HepG2 (cell line): ENCODE data around the gene SMIM44. TPM values are rescaled to one million over a fixed set of nuclear protein-coding genes. Genes with fewer than 3 reads are reported as not detected.

Experiments
- ATAC-seq: fragments of 200-7000 bp; cut with Tn5 transposase; 3 replicates; pipeline ENCODE4 v1.9.1; 2020; ENCODE audit warnings: mild to moderate bottlenecking, moderate library complexity
- BruUV-seq: library from RNA; stranded (reverse); fragments of 400-500 nt; replicated peaks from 2 replicates; lab custom pipeline; 2021; lab: Mats Ljungman, UMichigan
- CTCF ChIA-PET: fragments of 300-600 bp; formaldehyde crosslinking; extraction: SDS; loops from one replicate; lab custom pipeline; 2021; ENCODE audit warnings: low total read pairs, inconsistent platforms, low intra/inter-chr PET ratio; lab: Yijun Ruan, JAX
- POLR2A ChIA-PET: fragments of 350-600 bp; sonication (Branson Sonifier 250); formaldehyde crosslinking; loops from one replicate; lab custom pipeline; 2020; ENCODE audit warnings: antibody characterized with exemption, inconsistent platforms; lab: Yijun Ruan, JAX
- DNase-seq: peaks from one replicate; pipeline ENCODE4 v3.0.0-alpha.2; 2015; ENCODE audit warnings: low spot score
- FAIRE-seq: peaks from 3 replicates; lab custom pipeline; 2011; peaks lifted over from hg19 to GRCh38; lab: Jason Lieb, UNC
- H2AFZ ChIP-seq: one replicate; pipeline ENCODE4 v1.6.1; 2011; ENCODE audit warnings: low read length, inconsistent platforms
- H3K27ac ChIP-seq: fragments of 300-600 bp; 3 replicates; pipeline ENCODE4 v1.8.0; 2011; ENCODE audit warnings: mixed run types, mild to moderate bottlenecking, mixed read lengths, low read length, inconsistent platforms; ENCODE audit not compliant: insufficient read depth; ENCODE audit errors: extremely low read length
- H3K27me3 ChIP-seq, 2 experiments: fragments of 200-600 bp in 1 of 2; 2 replicates in 1 of 2; 3 replicates in 1 of 2; pipeline versions ENCODE4 v1.6.0 to v1.8.0; 2011; ENCODE audit warnings: low read length in 2 of 2, mild to moderate bottlenecking in 2 of 2, moderate library complexity in 2 of 2, inconsistent platforms in 1 of 2; ENCODE audit not compliant: insufficient read depth in 2 of 2, control insufficient read depth in 1 of 2
- H3K36me3 ChIP-seq, 2 experiments: fragments of 200-600 bp in 1 of 2; replicated peaks in 1 of 2; 2 replicates in 1 of 2; 3 replicates in 1 of 2; pipeline versions ENCODE4 v1.5.1 to v1.8.0; 2011; ENCODE audit warnings: low read length in 2 of 2, inconsistent platforms in 1 of 2; ENCODE audit not compliant: insufficient read depth in 2 of 2, control insufficient read depth in 1 of 2
- H3K4me1 ChIP-seq: 2 replicates; pipeline ENCODE4 v1.5.1; 2012; ENCODE audit warnings: low read length, inconsistent platforms; ENCODE audit not compliant: insufficient read depth
- H3K4me2 ChIP-seq: 2 replicates; pipeline ENCODE4 v1.6.0; 2011; ENCODE audit warnings: low read depth, low read length, inconsistent platforms
- H3K4me3 ChIP-seq, 3 experiments: fragments of 200-600 bp in 1 of 3; sonication (generic), shearing (Covaris generic) in 1 of 3; replicated peaks in 1 of 3; 2 replicates each; pipeline ENCODE4 v1.5.1; 2011 to 2016; ENCODE audit warnings: low read length in 3 of 3, inconsistent platforms in 2 of 3, low read depth in 2 of 3, mild to moderate bottlenecking in 2 of 3, control low read depth in 1 of 3, mixed read lengths in 1 of 3; ENCODE audit not compliant: insufficient read depth in 1 of 3
- H3K79me2 ChIP-seq: one replicate; pipeline ENCODE4 v1.6.1; 2011; ENCODE audit warnings: low read length, inconsistent platforms; ENCODE audit not compliant: insufficient read depth
- H3K9ac ChIP-seq: 2 replicates; pipeline ENCODE4 v1.6.0; 2011; ENCODE audit warnings: mild to moderate bottlenecking, low read depth, low read length, inconsistent platforms; ENCODE audit not compliant: insufficient read depth
- H3K9me3 ChIP-seq: 2 replicates; pipeline ENCODE4 v1.5.1; 2012; ENCODE audit warnings: mild to moderate bottlenecking, low read length
- H4K20me1 ChIP-seq: 2 replicates; pipeline ENCODE4 v1.6.0; 2011; ENCODE audit warnings: inconsistent platforms, mild to moderate bottlenecking, low read length, moderate library complexity; ENCODE audit not compliant: insufficient read depth
- CENPX ChIP-seq: sonication (generic); formaldehyde crosslinking; IDR thresholded peaks from 2 replicates; pipeline ENCODE4 v1.9.0; 2021; ENCODE audit warnings: mild to moderate bottlenecking, missing genetic modification reagents, moderate library complexity
- CREM ChIP-seq, 2 experiments: sonication (generic) in 1 of 2; formaldehyde crosslinking in 1 of 2; IDR thresholded peaks; 2 replicates each; pipeline versions ENCODE4 v1.4.0 to v1.6.1; 2016 to 2020; ENCODE audit warnings: antibody characterized with exemption in 1 of 2, mild to moderate bottlenecking in 1 of 2, missing genetic modification reagents in 1 of 2
- DBP ChIP-seq: sonication (generic); formaldehyde crosslinking; IDR thresholded peaks from 2 replicates; pipeline ENCODE4 v1.4.0; 2020; ENCODE audit warnings: missing genetic modification reagents; ENCODE audit errors: not compliant biosample characterization
- GMEB1 ChIP-seq: sonication (generic); formaldehyde crosslinking; IDR thresholded peaks from 2 replicates; pipeline ENCODE4 v1.5.1; 2020; ENCODE audit warnings: missing genetic modification reagents, mild to moderate bottlenecking, borderline replicate concordance
- GTF3A ChIP-seq: sonication (generic); formaldehyde crosslinking; conservative IDR thresholded peaks from 2 replicates; pipeline ENCODE4 v1.4.0; 2020; ENCODE audit warnings: mild to moderate bottlenecking, missing genetic modification reagents
- HNF4A ChIP-seq: sonication (generic); formaldehyde crosslinking; IDR thresholded peaks from 2 replicates; pipeline ENCODE4 v1.4.0; 2020; ENCODE audit warnings: missing genetic modification reagents
- MEIS2 ChIP-seq: sonication (generic); formaldehyde crosslinking; IDR thresholded peaks from 2 replicates; pipeline ENCODE4 v1.9.0; 2021; ENCODE audit warnings: mild to moderate bottlenecking, missing genetic modification reagents
- PHF8 ChIP-seq: sonication (generic); formaldehyde crosslinking; IDR thresholded peaks from 2 replicates; pipeline ENCODE4 v1.5.0; 2020; ENCODE audit warnings: missing genetic modification reagents
- RFXAP ChIP-seq: sonication (generic); formaldehyde crosslinking; IDR thresholded peaks from 2 replicates; pipeline ENCODE4 v1.4.0; 2020; ENCODE audit warnings: missing genetic modification reagents, borderline replicate concordance
- SP2 ChIP-seq: sonication (generic); formaldehyde crosslinking; IDR thresholded peaks from 2 replicates; pipeline ENCODE4 v1.5.1; 2020; ENCODE audit warnings: mild to moderate bottlenecking, missing genetic modification reagents
- SRF ChIP-seq: IDR thresholded peaks from 2 replicates; pipeline ENCODE4 v1.6.1; 2011; ENCODE audit warnings: mild to moderate bottlenecking, low read depth, low read length, moderate library complexity
- ZFP91 ChIP-seq: sonication (generic); formaldehyde crosslinking; IDR thresholded peaks from 2 replicates; pipeline ENCODE4 v1.9.0; 2022; ENCODE audit warnings: missing genetic modification reagents, mild to moderate bottlenecking, borderline replicate concordance
- ZNF547 ChIP-seq: sonication (generic); formaldehyde crosslinking; IDR thresholded peaks from 2 replicates; pipeline ENCODE4 v1.5.1; 2020; ENCODE audit warnings: mild to moderate bottlenecking, missing genetic modification reagents
- ZNF607 ChIP-seq: sonication (generic); formaldehyde crosslinking; IDR thresholded peaks from 2 replicates; pipeline ENCODE4 v1.5.1; 2020; ENCODE audit warnings: missing genetic modification reagents, mild to moderate bottlenecking, borderline replicate concordance
- WGBS: methylation state at CpG from one replicate; pipeline ENCODE4 v1.1.6; 2017; ENCODE audit warnings: low lambda C conversion rate; 5-methylcytosine and 5-hydroxymethylcytosine counted together
- in situ Hi-C: cut with HindIII; loops from 2 replicates; pipeline ENCODE4 v1.10.0; 2017; ENCODE audit warnings: low pct_unique_long_range_greater_than_20kb; ENCODE audit not compliant: extremely low pct_ligation_motif_present
- intact Hi-C: fragments of 100-400 bp; cut with micrococcal nuclease; formaldehyde crosslinking; loops from one replicate; pipeline ENCODE4 v1.10.0; 2022; ENCODE audit not compliant: unreplicated experiment
- polyA plus RNA-seq, 8 experiments: library from polyadenylated mRNA; depleted of rRNA in 3 of 8; stranded (reverse) in 7 of 8; unstranded in 1 of 8; fragments of >200 nt; fragmentation: Illumina TruSeq in 4 of 8; extraction: Trizol in 4 of 8; gene quantifications; 2 replicates each; pipeline versions ENCODE4 v1.2.1 to v1.2.3, GENCODE V29; 2011 to 2016; ENCODE audit warnings: low read depth in 4 of 8, missing spikeins in 1 of 8, mixed read lengths in 1 of 8; ENCODE audit not compliant: insufficient read depth in 1 of 8
- total RNA-seq, 5 experiments: library from RNA; depleted of rRNA; stranded (reverse); fragments of >200 nt; fragmentation: Illumina TruSeq; extraction: Trizol; gene quantifications; 2 replicates each; pipeline ENCODE4 v1.2.3, GENCODE V29; 2016; ENCODE audit warnings: low read depth in 1 of 5
- TF ChIP-seq, protein P1 (sequence below): IDR thresholded peaks from 2 replicates; pipeline ENCODE4 v1.6.1; 2016; ENCODE audit warnings: missing genetic modification reagents, missing compliant biosample characterization

SMIM44 gene
- total and polyA plus RNA-seq, 2 of the 13 experiments (the other 11 are each of a cell fraction or from before 2014, with no cell fraction given): not detected

DNA sequence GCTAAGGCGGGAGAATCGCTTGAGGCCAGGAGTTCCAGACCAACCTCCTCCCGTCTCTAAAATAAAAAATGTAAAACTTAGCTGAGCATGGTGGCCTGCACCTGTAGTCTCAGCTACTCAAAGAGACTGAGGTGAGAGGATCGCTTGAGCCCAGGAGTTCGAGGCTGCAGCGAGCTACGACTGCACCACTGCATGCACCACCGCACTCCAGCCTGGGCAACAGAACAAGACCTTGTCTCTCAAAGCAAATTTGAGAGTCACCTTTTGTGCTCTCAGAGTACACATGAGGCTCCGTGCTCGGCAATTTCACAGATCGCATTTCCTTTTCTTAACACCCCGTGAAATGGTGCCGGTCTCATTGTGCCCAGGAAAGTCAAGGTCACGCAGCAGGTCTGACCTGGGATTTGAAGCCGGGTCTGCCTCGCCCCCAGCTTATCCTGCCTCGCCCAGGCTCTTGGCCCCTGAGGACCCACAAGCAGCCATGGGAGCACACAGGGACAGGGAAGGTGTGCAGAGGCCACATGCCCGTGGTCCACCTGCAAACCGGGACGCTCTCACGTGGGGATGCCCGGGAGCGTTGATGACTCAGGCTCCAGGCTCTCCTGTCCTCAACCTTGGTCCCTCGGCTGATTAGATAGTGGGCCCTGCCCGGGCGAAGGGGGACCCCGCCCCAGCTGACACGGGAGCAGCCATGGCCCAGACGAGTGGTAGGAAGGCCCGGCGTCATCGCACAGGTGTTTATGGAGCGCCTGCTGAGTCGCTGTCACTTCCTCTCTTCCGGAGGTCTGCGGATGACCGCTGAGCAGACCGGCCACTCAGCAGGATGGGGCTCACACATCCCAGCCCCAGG lies 1.8 kb downstream of the SMIM44 start (continued):
- TF ChIP-seq MEIS2 (peak; percentile 52; the same call in 1 of the 2 replicates), CREM (IDR thresholded peaks at IDR 0.05) (no peak), CREM (CRISPR knock-in tag; IDR thresholded peaks at IDR 0.05) (no peak), DBP (no peak), SRF (no peak)

DNA sequence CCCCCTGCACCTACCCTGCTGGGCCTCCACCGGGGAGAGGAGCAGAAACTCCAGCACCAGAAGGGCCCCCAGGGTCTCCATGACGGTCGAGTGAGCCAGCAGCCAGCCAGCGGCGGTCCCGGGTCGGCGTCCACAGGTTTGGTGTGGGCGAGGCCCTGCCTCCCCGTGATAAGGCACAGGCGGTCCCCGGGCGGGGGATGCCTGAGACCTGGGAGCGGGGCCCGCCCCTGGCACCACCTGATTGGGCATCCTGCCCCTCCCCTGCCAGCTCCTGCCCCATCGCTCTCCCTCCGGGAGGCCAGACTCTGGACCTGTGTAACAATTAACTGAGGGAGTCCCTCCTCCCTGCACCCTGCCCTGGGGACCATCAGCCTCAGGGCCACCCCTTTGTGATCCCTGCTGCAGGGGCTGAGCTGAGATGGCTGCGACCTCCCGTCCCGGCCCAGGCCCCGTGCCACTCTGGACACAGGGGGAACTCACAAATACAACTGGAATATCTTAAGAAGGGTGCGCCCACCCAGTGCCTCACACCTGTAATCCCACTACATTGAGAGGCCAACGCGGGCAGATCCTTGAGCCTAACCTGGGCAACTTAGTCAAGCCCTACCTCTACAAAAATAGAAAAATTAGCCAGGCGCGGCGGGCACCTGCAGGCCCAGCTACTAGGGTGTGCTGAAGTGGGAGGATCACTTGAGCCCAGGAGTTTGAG lies 2.7 kb downstream of the SMIM44 start, which contains the start of gene SMIM24:
Gene SMIM24 (minus strand): TSS at position 143 of the 709 bp plus-strand sequence. CDS start 62 bp downstream, at position 81.
- BruUV-seq: no TSS peak
- 0 out of 2 replicates have a peak within 1 kb of the TSS, but pooled peaks have one; percentile 28 for H3K9ac ChIP-seq
- FAIRE-seq (peak; percentile 78), ATAC-seq (peak; percentile 86), DNase-seq (peak; percentile 73)
- peak within 1 kb of the TSS; percentile 44 to 67 (median 60); a peak in 5 of 6 replicates for H3K4me3 ChIP-seq
- H3K27ac ChIP-seq: peak within 1 kb of the TSS; percentile 45
- no peak within 1 kb of the TSS for H2AFZ ChIP-seq
- intact Hi-C loops (no loop called here), in situ Hi-C loops (no loop called here)
- POLR2A ChIA-PET: interaction anchor here (0.6 to 3.0 kb wide), 8 partner anchors 8 to 196 kb away, joined by 3 to 24 read pairs (median 6); partner anchors contain the start of genes DOHH and MFSD12
- no peaks in the 10 kb centered on the region for H4K20me1 ChIP-seq
- H3K9me3 ChIP-seq: no peaks in the 10 kb centered on the region
- no peaks in the 10 kb centered on the region for H3K27me3 ChIP-seq
- no peaks in the 10 kb centered on the region for H3K36me3 ChIP-seq
- CTCF ChIA-PET: interaction anchor here (1.0 kb wide), 1 partner anchor 154 kb away, joined by 3 read pairs; no protein-coding TSS in a partner anchor
- peak within 1 kb of the TSS; percentile 61 for H3K4me2 ChIP-seq
- H3K79me2 ChIP-seq: no peaks in the 10 kb centered on the region
- H3K4me1 ChIP-seq: peaks cover 20% of the 10 kb centered on the region
- WGBS: 5% methylated on average over 13 of the region's 27 CpGs
- TF ChIP-seq RFXAP (CRISPR knock-in tag) (0 out of 2 replicates have a peak, but pooled peaks have one; percentile 22), HNF4A (CRISPR knock-in tag) (peak; percentile 77), ZNF607 (CRISPR knock-in tag) (0 out of 2 replicates have a peak, but pooled peaks have one; percentile 32), SP2 (CRISPR knock-in tag) (peak; percentile 57), GTF3A (CRISPR knock-in tag) (0 out of 2 replicates have a peak, but pooled peaks have one; percentile 58), GMEB1 (CRISPR knock-in tag) (peak; percentile 20; the same call in 1 of the 2 replicates), ZNF547 (0 out of 2 replicates have a peak, but pooled peaks have one; percentile 27), CENPX (CRISPR knock-in tag) (no peak), PHF8 (peak; percentile 59; the same call in 1 of the 2 replicates), ZFP91 (CRISPR knock-in tag) (peak; percentile 66; the same call in 1 of the 2 replicates)
- TF ChIP-seq, protein P1, sequence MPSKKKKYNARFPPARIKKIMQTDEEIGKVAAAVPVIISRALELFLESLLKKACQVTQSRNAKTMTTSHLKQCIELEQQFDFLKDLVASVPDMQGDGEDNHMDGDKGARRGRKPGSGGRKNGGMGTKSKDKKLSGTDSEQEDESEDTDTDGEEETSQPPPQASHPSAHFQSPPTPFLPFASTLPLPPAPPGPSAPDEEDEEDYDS (CRISPR knock-in tag): peak; percentile 71
